ENCODE measurements around the gene NPHS1.
"Not testable (repeated sequence)": the region's sequence is repeated elsewhere in the genome, so short reads cannot be mapped to it uniquely, and the experiment has no call there.

NPHS1 gene

GRCh38 chr19:35818445-35818844 is 33.9 kb downstream of the NPHS1 start:
- Mint-ChIP-seq H3K27ac (no peak overlapping the region), H3K36me3 (ENCODE audit: low read depth) (no peaks in the 10 kb centered on the region), H3K4me1 (ENCODE audit: low read depth) (no peaks in the 10 kb centered on the region), H3K9me3 (no peaks in the 10 kb centered on the region), H3K4me3 (no peak overlapping the region), H3K27me3 (peaks cover 19% of the 10 kb centered on the region)

GRCh38 chr19:35816846-35817245 is 35.5 kb downstream of the NPHS1 start:
- H3K4me1 Mint-ChIP-seq (ENCODE audit: low read depth), result no peaks in the 10 kb centered on the region
- peaks cover 18% of the 10 kb centered on the region for H3K27me3 Mint-ChIP-seq
- no peaks in the 10 kb centered on the region for H3K9me3 Mint-ChIP-seq
- H3K27ac Mint-ChIP-seq, result no peak overlapping the region
- H3K4me3 Mint-ChIP-seq, result no peak overlapping the region
- H3K36me3 Mint-ChIP-seq (ENCODE audit: low read depth), result no peaks in the 10 kb centered on the region

- no peak overlapping the region for H3K27ac Mint-ChIP-seq
- H3K9me3 Mint-ChIP-seq, result no peaks in the 10 kb centered on the region
- no peaks in the 10 kb centered on the region for H3K4me1 Mint-ChIP-seq (ENCODE audit: low read depth)
- H3K36me3 Mint-ChIP-seq (ENCODE audit: low read depth), result no peaks in the 10 kb centered on the region
- H3K4me3 Mint-ChIP-seq, result no peak overlapping the region
- peaks cover 18% of the 10 kb centered on the region for H3K27me3 Mint-ChIP-seq
Measured at GRCh38 chr19:35816262-35816661, 36.0 kb downstream of the NPHS1 start.

GRCh38 chr19:35813043-35813890 is 39.0 kb downstream of the NPHS1 start:
- Mint-ChIP-seq H3K36me3 (ENCODE audit: low read depth) (no peaks in the 10 kb centered on the region), H3K27me3 (peaks cover 22% of the 10 kb centered on the region), H3K4me1 (ENCODE audit: low read depth) (no peaks in the 10 kb centered on the region), H3K4me3 (no peak overlapping the region), H3K27ac (no peak overlapping the region), H3K9me3 (no peaks in the 10 kb centered on the region)

- Mint-ChIP-seq H3K4me1 (ENCODE audit: low read depth) (no peaks in the 10 kb centered on the region), H3K4me3 (no peak within 1 kb of the TSS), H3K36me3 (ENCODE audit: low read depth) (no peaks in the 10 kb centered on the region), H3K27me3 (peaks cover 21% of the 10 kb centered on the region), H3K9me3 (no peaks in the 10 kb centered on the region), H3K27ac (no peak within 1 kb of the TSS)
Measured at GRCh38 chr19:35812220-35813042, 39.9 kb downstream of the NPHS1 start, which contains the start of gene PRODH2. Gene PRODH2 (minus strand): TSS chr19:35812845. CDS start chr19:35812805, 40 bp downstream.

- H3K27ac Mint-ChIP-seq, result no peak overlapping the region
Measured at GRCh38 chr19:35811317-35812219, 40.7 kb downstream of the NPHS1 start.

GRCh38 chr19:35807633-35808032 is 44.7 kb downstream of the NPHS1 start:
- Mint-ChIP-seq H3K4me1 (ENCODE audit: low read depth) (peaks cover 8% of the 10 kb centered on the region), H3K4me3 (no peak overlapping the region), H3K36me3 (ENCODE audit: low read depth) (no peaks in the 10 kb centered on the region), H3K9me3 (no peaks in the 10 kb centered on the region), H3K27ac (no peak overlapping the region), H3K27me3 (peaks cover 8% of the 10 kb centered on the region)

More at GRCh38 chr19:35811317-35812219, 40.7 kb downstream of the NPHS1 start:
- Mint-ChIP-seq H3K36me3 (ENCODE audit: low read depth) (no peaks in the 10 kb centered on the region), H3K27me3 (peaks cover 19% of the 10 kb centered on the region), H3K9me3 (no peaks in the 10 kb centered on the region), H3K4me3 (no peak overlapping the region), H3K4me1 (ENCODE audit: low read depth) (no peaks in the 10 kb centered on the region)

GRCh38 chr19:35806597-35806996 is 45.7 kb downstream of the NPHS1 start:
- Mint-ChIP-seq H3K9me3 (no peaks in the 10 kb centered on the region), H3K36me3 (ENCODE audit: low read depth) (no peaks in the 10 kb centered on the region), H3K4me3 (no peak overlapping the region), H3K27ac (no peak overlapping the region), H3K27me3 (peaks cover 8% of the 10 kb centered on the region), H3K4me1 (ENCODE audit: low read depth) (peaks cover 8% of the 10 kb centered on the region)

GRCh38 chr19:35805526-35806102 is 46.7 kb downstream of the NPHS1 start:
- Mint-ChIP-seq H3K4me3 (no peak overlapping the region), H3K27me3 (peaks cover 4% of the 10 kb centered on the region), H3K36me3 (ENCODE audit: low read depth) (no peaks in the 10 kb centered on the region), H3K4me1 (ENCODE audit: low read depth) (peaks cover 8% of the 10 kb centered on the region), H3K9me3 (no peaks in the 10 kb centered on the region), H3K27ac (peak overlapping the region; percentile 8)

- Mint-ChIP-seq H3K4me1 (ENCODE audit: low read depth) (peaks cover 8% of the 10 kb centered on the region), H3K9me3 (no peaks in the 10 kb centered on the region), H3K4me3 (no peak overlapping the region), H3K27me3 (peaks cover 11% of the 10 kb centered on the region), H3K27ac (no peak overlapping the region), H3K36me3 (ENCODE audit: low read depth) (no peaks in the 10 kb centered on the region)
Measured at GRCh38 chr19:35801828-35802227, 50.5 kb downstream of the NPHS1 start.

GRCh38 chr19:35797663-35798062 is 54.6 kb downstream of the NPHS1 start:
- no peaks in the 10 kb centered on the region for H3K9me3 Mint-ChIP-seq
- H3K27me3 Mint-ChIP-seq, result peaks cover 22% of the 10 kb centered on the region
- H3K27ac Mint-ChIP-seq, result no peak overlapping the region
- no peaks in the 10 kb centered on the region for H3K4me1 Mint-ChIP-seq (ENCODE audit: low read depth)
- no peaks in the 10 kb centered on the region for H3K36me3 Mint-ChIP-seq (ENCODE audit: low read depth)
- no peak overlapping the region for H3K4me3 Mint-ChIP-seq

- Mint-ChIP-seq H3K27me3 (peaks cover 22% of the 10 kb centered on the region), H3K4me3 (no peak overlapping the region), H3K27ac (no peak overlapping the region), H3K36me3 (ENCODE audit: low read depth) (no peaks in the 10 kb centered on the region), H3K4me1 (ENCODE audit: low read depth) (no peaks in the 10 kb centered on the region), H3K9me3 (no peaks in the 10 kb centered on the region)
Measured at GRCh38 chr19:35796645-35797542, 55.4 kb downstream of the NPHS1 start.

- H3K9me3 Mint-ChIP-seq; H3K36me3 Mint-ChIP-seq (ENCODE audit: low read depth); H3K27ac Mint-ChIP-seq; H3K4me3 Mint-ChIP-seq; H3K4me1 Mint-ChIP-seq (ENCODE audit: low read depth): not testable (repeated sequence)
- H3K27me3 Mint-ChIP-seq, result peaks cover 22% of the 10 kb centered on the region
Measured at GRCh38 chr19:35795564-35795963, 56.7 kb downstream of the NPHS1 start.
